K562 (cell line): ENCODE measurements around the gene HP. TPM values are rescaled to one million over a fixed set of nuclear protein-coding genes. Genes with fewer than 3 reads are reported as not detected.

Experiments
- CBFB ChIP-seq: sonication (generic); formaldehyde crosslinking; IDR thresholded peaks from 2 replicates; pipeline ENCODE4 v1.4.0; 2020; ENCODE audit warnings: mild to moderate bottlenecking, missing genetic modification reagents
- CC2D1A ChIP-seq: fragments of 450-650 bp; IDR thresholded peaks from 2 replicates; pipeline ENCODE4 v1.6.1; 2017; ENCODE audit warnings: mild to moderate bottlenecking
- DPF2 ChIP-seq: fragments of 450-650 bp; IDR thresholded peaks from 2 replicates; pipeline ENCODE4 v1.6.1; 2016
- EHMT2 ChIP-seq: fragments of 450-650 bp; IDR thresholded peaks from 2 replicates; pipeline ENCODE4 v1.6.1; 2018; ENCODE audit warnings: antibody characterized with exemption
- FIP1L1 ChIP-seq: fragments of 200-400 bp; formaldehyde crosslinking; IDR thresholded peaks from 2 replicates; pipeline ENCODE4 v1.6.1; 2018; ENCODE audit warnings: mild to moderate bottlenecking, low read depth, low read length; ENCODE audit not compliant: poor library complexity, severe bottlenecking
- ILK ChIP-seq: fragments of 450-650 bp; IDR thresholded peaks from 2 replicates; pipeline ENCODE4 v1.6.1; 2016; ENCODE audit warnings: missing genetic modification characterization, low read depth, mild to moderate bottlenecking, missing compliant biosample characterization, moderate library complexity, borderline replicate concordance
- MXI1 ChIP-seq: IDR thresholded peaks from 2 replicates; pipeline ENCODE4 v1.6.1; 2011; ENCODE audit warnings: low read depth, mild to moderate bottlenecking, improper control_type of control experiment, low read length
- NFIC ChIP-seq: fragments of 450-650 bp; IDR thresholded peaks from 2 replicates; pipeline ENCODE4 v1.6.1; 2017; ENCODE audit warnings: mild to moderate bottlenecking, inconsistent platforms
- RBM25 ChIP-seq: fragments of 200-400 bp; formaldehyde crosslinking; IDR thresholded peaks from 2 replicates; pipeline ENCODE4 v1.6.1; 2018; ENCODE audit warnings: low read length, low read depth, moderate library complexity; ENCODE audit not compliant: severe bottlenecking
- RNF2 ChIP-seq: sonication (generic); IDR thresholded peaks from 2 replicates; pipeline ENCODE4 v1.6.1; 2016
- TSC22D4 ChIP-seq: fragments of 450-650 bp; IDR thresholded peaks from 2 replicates; pipeline ENCODE4 v1.6.1; 2016; ENCODE audit warnings: missing genetic modification characterization, missing biosample characterization, control low read depth
- U2AF1 ChIP-seq: fragments of 200-400 bp; formaldehyde crosslinking; optimal IDR thresholded peaks from 2 replicates; pipeline ENCODE3; 2017; ENCODE audit warnings: mild to moderate bottlenecking, low read depth, low read length, moderate library complexity
- YBX1 ChIP-seq: fragments of 450-650 bp; IDR thresholded peaks from 2 replicates; pipeline ENCODE4 v1.7.1; 2016; ENCODE audit warnings: mild to moderate bottlenecking
- ZBTB8A ChIP-seq: fragments of 450-650 bp; IDR thresholded peaks from 2 replicates; pipeline ENCODE4 v1.6.1; 2018; ENCODE audit warnings: mild to moderate bottlenecking, moderate library complexity; ENCODE audit not compliant: partially characterized antibody
- ZNF232 ChIP-seq: sonication (generic); formaldehyde crosslinking; IDR thresholded peaks from 2 replicates; pipeline ENCODE4 v1.8.0; 2022; ENCODE audit warnings: mild to moderate bottlenecking, missing genetic modification reagents
- ZNF408 ChIP-seq: fragments of 250-450 bp; sonication (Bioruptor Pico); IDR thresholded peaks from 2 replicates; pipeline ENCODE4 v1.4.0; 2020; ENCODE audit warnings: low read depth, mild to moderate bottlenecking, moderate library complexity
- polyA plus RNA-seq, 8 experiments: library from polyadenylated mRNA; depleted of rRNA in 4 of 8; stranded (reverse) in 5 of 8; unstranded in 3 of 8; fragments of >200 nt; fragmentation: Nextera tagmentation in 2 of 8; fragmentation: Illumina TruSeq in 1 of 8; extraction: Ambion mirVana in 2 of 8; extraction: Trizol in 1 of 8; gene quantifications; 2 replicates each; pipeline versions ENCODE4 v1.2.1 to v1.2.3, GENCODE V29; 2011 to 2014; ENCODE audit warnings: inconsistent platforms in 1 of 8, missing spikeins in 1 of 8
- total RNA-seq, 7 experiments: library from RNA; depleted of rRNA in 6 of 7; stranded (reverse); fragments of >200 nt in 6 of 7; fragmentation: Illumina TruSeq in 2 of 7; extraction: Trizol in 2 of 7; gene quantifications; 2 replicates each; pipeline versions ENCODE4 v1.2.1 to v1.2.3, GENCODE V29; 2011 to 2021; ENCODE audit warnings: low replicate concordance in 1 of 7
- TF ChIP-seq, protein P1 (sequence below): fragments of 450-650 bp; IDR thresholded peaks from 2 replicates; pipeline ENCODE4 v1.6.1; 2016; ENCODE audit warnings: mild to moderate bottlenecking, moderate library complexity

The HP gene
- total and polyA plus RNA-seq, 9 of the 15 experiments (the other 6 are each of a cell fraction or from before 2014, with no cell fraction given) = 0.04 to 8.7 TPM; not detected in 7

DNA sequence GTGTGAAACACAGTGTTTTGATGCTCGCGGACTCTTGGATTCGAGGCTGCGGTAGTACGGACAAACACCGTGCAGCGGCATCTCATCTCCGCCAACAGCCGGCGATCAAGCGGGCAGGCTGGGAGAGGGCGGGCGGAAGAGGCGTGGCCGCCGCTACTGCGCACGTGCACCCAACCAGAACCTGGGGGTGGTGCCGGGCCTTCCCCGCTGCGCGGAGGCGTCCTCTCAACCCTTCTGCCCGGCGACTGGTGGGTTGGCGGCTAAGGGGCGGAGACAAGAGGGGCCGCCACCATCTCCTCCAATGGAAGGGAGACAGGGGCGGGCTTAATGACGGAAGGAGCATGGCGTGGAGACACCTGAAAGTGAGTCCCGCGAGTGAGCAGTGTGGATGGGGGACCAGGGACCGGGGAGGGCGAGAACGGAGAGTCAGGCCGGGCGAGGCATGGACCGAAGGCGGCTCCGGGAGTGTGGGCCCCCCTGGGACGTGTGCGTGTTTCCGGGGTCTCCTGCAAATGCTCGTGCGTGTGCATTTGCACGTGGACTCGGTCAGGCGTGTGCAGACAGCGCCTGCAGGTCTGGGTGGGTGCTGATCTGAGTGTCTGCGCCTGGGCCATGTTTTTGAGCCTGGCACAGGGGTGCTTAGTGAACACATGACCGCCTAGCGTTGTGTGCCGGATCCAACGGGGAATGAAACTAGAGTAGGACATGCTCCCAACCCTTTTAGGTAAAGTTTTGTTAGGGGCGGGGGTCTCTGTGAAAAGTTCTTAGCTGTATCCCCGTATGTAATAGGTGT is 45.7 kb upstream of the HP start, which contains the start of gene DHODH (continued):
- TF ChIP-seq, protein P1, sequence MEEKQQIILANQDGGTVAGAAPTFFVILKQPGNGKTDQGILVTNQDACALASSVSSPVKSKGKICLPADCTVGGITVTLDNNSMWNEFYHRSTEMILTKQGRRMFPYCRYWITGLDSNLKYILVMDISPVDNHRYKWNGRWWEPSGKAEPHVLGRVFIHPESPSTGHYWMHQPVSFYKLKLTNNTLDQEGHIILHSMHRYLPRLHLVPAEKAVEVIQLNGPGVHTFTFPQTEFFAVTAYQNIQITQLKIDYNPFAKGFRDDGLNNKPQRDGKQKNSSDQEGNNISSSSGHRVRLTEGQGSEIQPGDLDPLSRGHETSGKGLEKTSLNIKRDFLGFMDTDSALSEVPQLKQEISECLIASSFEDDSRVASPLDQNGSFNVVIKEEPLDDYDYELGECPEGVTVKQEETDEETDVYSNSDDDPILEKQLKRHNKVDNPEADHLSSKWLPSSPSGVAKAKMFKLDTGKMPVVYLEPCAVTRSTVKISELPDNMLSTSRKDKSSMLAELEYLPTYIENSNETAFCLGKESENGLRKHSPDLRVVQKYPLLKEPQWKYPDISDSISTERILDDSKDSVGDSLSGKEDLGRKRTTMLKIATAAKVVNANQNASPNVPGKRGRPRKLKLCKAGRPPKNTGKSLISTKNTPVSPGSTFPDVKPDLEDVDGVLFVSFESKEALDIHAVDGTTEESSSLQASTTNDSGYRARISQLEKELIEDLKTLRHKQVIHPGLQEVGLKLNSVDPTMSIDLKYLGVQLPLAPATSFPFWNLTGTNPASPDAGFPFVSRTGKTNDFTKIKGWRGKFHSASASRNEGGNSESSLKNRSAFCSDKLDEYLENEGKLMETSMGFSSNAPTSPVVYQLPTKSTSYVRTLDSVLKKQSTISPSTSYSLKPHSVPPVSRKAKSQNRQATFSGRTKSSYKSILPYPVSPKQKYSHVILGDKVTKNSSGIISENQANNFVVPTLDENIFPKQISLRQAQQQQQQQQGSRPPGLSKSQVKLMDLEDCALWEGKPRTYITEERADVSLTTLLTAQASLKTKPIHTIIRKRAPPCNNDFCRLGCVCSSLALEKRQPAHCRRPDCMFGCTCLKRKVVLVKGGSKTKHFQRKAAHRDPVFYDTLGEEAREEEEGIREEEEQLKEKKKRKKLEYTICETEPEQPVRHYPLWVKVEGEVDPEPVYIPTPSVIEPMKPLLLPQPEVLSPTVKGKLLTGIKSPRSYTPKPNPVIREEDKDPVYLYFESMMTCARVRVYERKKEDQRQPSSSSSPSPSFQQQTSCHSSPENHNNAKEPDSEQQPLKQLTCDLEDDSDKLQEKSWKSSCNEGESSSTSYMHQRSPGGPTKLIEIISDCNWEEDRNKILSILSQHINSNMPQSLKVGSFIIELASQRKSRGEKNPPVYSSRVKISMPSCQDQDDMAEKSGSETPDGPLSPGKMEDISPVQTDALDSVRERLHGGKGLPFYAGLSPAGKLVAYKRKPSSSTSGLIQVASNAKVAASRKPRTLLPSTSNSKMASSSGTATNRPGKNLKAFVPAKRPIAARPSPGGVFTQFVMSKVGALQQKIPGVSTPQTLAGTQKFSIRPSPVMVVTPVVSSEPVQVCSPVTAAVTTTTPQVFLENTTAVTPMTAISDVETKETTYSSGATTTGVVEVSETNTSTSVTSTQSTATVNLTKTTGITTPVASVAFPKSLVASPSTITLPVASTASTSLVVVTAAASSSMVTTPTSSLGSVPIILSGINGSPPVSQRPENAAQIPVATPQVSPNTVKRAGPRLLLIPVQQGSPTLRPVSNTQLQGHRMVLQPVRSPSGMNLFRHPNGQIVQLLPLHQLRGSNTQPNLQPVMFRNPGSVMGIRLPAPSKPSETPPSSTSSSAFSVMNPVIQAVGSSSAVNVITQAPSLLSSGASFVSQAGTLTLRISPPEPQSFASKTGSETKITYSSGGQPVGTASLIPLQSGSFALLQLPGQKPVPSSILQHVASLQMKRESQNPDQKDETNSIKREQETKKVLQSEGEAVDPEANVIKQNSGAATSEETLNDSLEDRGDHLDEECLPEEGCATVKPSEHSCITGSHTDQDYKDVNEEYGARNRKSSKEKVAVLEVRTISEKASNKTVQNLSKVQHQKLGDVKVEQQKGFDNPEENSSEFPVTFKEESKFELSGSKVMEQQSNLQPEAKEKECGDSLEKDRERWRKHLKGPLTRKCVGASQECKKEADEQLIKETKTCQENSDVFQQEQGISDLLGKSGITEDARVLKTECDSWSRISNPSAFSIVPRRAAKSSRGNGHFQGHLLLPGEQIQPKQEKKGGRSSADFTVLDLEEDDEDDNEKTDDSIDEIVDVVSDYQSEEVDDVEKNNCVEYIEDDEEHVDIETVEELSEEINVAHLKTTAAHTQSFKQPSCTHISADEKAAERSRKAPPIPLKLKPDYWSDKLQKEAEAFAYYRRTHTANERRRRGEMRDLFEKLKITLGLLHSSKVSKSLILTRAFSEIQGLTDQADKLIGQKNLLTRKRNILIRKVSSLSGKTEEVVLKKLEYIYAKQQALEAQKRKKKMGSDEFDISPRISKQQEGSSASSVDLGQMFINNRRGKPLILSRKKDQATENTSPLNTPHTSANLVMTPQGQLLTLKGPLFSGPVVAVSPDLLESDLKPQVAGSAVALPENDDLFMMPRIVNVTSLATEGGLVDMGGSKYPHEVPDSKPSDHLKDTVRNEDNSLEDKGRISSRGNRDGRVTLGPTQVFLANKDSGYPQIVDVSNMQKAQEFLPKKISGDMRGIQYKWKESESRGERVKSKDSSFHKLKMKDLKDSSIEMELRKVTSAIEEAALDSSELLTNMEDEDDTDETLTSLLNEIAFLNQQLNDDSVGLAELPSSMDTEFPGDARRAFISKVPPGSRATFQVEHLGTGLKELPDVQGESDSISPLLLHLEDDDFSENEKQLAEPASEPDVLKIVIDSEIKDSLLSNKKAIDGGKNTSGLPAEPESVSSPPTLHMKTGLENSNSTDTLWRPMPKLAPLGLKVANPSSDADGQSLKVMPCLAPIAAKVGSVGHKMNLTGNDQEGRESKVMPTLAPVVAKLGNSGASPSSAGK = peak; percentile 75
- TF ChIP-seq CC2D1A = no peak
- no peak for TF ChIP-seq CBFB
- TF ChIP-seq MXI1 = no peak; the same call in 1 of the 2 replicates
- TF ChIP-seq ZNF232 (CRISPR knock-in tag) = no peak
- no peak for TF ChIP-seq DPF2
- no peak for TF ChIP-seq NFIC
- no peak for TF ChIP-seq RBM25
- peak; percentile 35; the same call in 1 of the 2 replicates for TF ChIP-seq RNF2
- TF ChIP-seq ZBTB8A = no peak
- no peak for TF ChIP-seq TSC22D4
- no peak for TF ChIP-seq YBX1
- no peak for TF ChIP-seq ZNF408
- TF ChIP-seq FIP1L1 = no peak
- TF ChIP-seq U2AF1 = no peak
- no peak for TF ChIP-seq ILK (tag)
- no peak for TF ChIP-seq EHMT2
